HUES48 (cell line): ENCODE data around the gene ARHGAP42.

Source experiments
- H3K27ac ChIP-seq: one replicate; pipeline ENCODE4 v1.7.0; 2013; ENCODE audit warnings: low read depth, low read length, inconsistent platforms
- H3K27me3 ChIP-seq: 2 replicates; pipeline ENCODE4 v1.6.1; 2013; ENCODE audit warnings: mild to moderate bottlenecking, low read length; ENCODE audit not compliant: control insufficient read depth, insufficient read depth
- H3K36me3 ChIP-seq: 2 replicates; pipeline ENCODE4 v1.6.1; 2013; ENCODE audit warnings: low read length; ENCODE audit not compliant: control insufficient read depth, insufficient read depth
- H3K4me1 ChIP-seq: 2 replicates; pipeline ENCODE4 v1.6.1; 2013; ENCODE audit warnings: mild to moderate bottlenecking, low read length; ENCODE audit not compliant: control insufficient read depth, insufficient read depth
- H3K4me3 ChIP-seq: 2 replicates; pipeline ENCODE4 v1.5.1; 2013; ENCODE audit warnings: mild to moderate bottlenecking, low read depth, low read length
- H3K9ac ChIP-seq: 2 replicates; pipeline ENCODE4 v1.6.1; 2013; ENCODE audit warnings: mild to moderate bottlenecking, low read depth, low read length, moderate library complexity
- H3K9me3 ChIP-seq: 2 replicates; pipeline ENCODE4 v1.6.1; 2013; ENCODE audit warnings: low read length; ENCODE audit not compliant: control insufficient read depth, insufficient read depth

ARHGAP42 gene

GRCh38 chr11:100970283-100971164, 283.4 kb downstream of the ARHGAP42 start:
- Histone ChIP-seq H3K4me1 (peaks cover 7% of the 10 kb centered on the region; the same call in 1 of the 2 replicates), H3K9ac (no peak overlapping the region), H3K4me3 (no peak overlapping the region), H3K27ac (peak overlapping the region; percentile 14), H3K9me3 (no peaks in the 10 kb centered on the region), H3K36me3 (peaks cover 22% of the 10 kb centered on the region), H3K27me3 (peaks cover 1% of the 10 kb centered on the region; the same call in 1 of the 2 replicates)

DNA sequence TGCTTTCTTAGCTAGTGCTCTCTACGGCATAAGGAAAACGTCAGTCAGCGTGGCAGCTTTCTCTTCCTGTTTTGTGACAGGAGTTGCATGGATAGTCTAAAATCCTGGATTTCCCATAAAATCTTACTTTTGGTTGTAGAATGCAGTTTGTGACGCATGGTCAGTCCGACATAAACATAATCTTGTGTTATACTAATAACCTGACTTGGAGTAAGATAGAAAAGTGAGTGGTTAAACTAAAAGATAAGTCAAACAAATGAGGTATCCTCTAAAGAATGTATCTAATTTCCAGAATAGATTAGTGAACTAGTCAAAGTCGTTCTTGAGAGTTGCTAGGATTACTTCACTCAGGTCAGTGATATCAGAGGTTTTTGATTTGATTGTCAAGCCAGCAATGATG, 285.0 kb downstream of the ARHGAP42 start:
- Histone ChIP-seq H3K36me3 (peaks cover 32% of the 10 kb centered on the region), H3K9me3 (no peaks in the 10 kb centered on the region), H3K27ac (no peak overlapping the region), H3K4me1 (peaks cover 7% of the 10 kb centered on the region; the same call in 1 of the 2 replicates), H3K9ac (no peak overlapping the region), H3K27me3 (peaks cover 17% of the 10 kb centered on the region), H3K4me3 (no peak overlapping the region)

DNA sequence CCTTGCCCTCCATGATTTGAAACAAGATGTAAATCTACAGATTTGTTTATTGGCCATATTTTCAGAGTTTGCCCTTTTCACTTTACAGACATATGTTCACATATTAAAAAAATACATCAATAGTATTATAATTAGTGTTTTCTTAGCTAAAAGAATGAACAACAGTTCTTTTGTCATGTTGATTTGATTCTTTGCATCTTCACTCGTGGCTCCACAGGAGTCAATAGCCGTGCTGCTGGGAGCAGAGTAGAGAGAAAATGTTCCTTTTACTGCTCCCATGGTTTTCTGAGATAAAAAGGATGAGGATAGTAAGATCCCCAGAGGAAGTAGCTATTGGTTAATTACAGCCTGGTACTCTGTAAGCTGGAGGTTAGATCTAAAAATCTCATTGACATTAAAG, 291.4 kb downstream of the ARHGAP42 start:
- Histone ChIP-seq H3K9me3 (no peaks in the 10 kb centered on the region), H3K4me1 (peaks cover 10% of the 10 kb centered on the region; the same call in 1 of the 2 replicates), H3K4me3 (no peak overlapping the region), H3K27ac (peak overlapping the region; percentile 75), H3K27me3 (peaks cover 46% of the 10 kb centered on the region), H3K9ac (no peak overlapping the region), H3K36me3 (peaks cover 50% of the 10 kb centered on the region)

GRCh38 chr11:100978939-100979338, 291.9 kb downstream of the ARHGAP42 start:
- peaks cover 46% of the 10 kb centered on the region for H3K27me3 ChIP-seq
- H3K9ac ChIP-seq, result no peak overlapping the region
- H3K27ac ChIP-seq, result peak overlapping the region; percentile 75
- H3K36me3 ChIP-seq, result peaks cover 47% of the 10 kb centered on the region
- peaks cover 10% of the 10 kb centered on the region; the same call in 1 of the 2 replicates for H3K4me1 ChIP-seq
- H3K9me3 ChIP-seq, result no peaks in the 10 kb centered on the region
- no peak overlapping the region for H3K4me3 ChIP-seq

DNA sequence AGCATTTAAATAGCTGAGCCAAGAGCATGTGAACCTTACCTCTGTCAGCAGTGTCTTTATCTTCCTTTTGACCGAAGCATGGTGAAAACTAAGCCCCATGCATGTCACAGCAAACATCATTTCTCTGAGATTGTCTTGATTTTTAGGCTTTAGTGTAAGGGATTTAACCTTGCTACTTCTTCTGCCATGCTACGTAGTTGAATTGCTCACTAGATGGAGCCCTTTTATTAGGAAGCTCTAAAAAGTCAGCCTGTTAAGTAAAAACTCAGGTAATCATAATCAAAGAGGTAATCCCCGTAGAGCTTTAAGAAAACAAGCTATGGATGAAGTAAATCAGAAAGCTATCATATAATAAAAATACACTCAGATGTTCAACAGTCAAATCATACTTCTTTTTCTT, 293.1 kb downstream of the ARHGAP42 start:
- Histone ChIP-seq H3K9ac (no peak overlapping the region), H3K27me3 (peaks cover 46% of the 10 kb centered on the region), H3K27ac (no peak overlapping the region), H3K4me1 (peaks cover 10% of the 10 kb centered on the region; the same call in 1 of the 2 replicates), H3K36me3 (peaks cover 37% of the 10 kb centered on the region), H3K4me3 (no peak overlapping the region), H3K9me3 (no peaks in the 10 kb centered on the region)

DNA sequence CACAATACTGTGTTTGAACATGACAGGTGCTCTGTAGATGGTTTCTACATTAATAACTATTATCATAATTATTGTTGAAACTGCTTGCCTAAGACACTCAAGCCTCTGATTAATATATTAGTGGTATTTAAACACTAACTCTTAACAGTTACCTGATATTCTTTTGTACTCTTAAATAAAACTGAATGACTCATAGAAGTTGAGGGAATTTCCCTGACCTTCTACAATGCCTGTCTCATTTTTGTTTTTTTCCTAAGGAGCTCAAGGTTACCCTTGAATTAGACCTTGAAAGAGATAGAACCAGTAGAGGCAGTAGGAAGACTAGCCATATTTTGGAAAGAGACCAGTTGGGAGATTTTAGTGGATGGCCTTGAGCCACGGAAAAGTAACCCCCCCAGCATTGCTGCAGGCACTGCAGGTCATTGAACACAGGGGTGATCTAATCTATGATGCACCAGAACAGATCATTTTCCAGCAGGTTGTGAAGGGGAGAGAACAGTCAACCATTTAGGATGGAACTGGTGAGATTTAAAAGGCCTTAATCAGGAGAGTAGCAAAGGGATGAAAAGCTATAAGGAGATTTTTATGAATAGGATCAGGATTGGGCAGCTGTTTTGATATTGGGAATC, 294.2 kb downstream of the ARHGAP42 start:
- H3K4me3 ChIP-seq, result no peak overlapping the region
- H3K36me3 ChIP-seq, result peaks cover 25% of the 10 kb centered on the region
- peaks cover 36% of the 10 kb centered on the region for H3K27me3 ChIP-seq
- no peaks in the 10 kb centered on the region for H3K9me3 ChIP-seq
- no peak overlapping the region for H3K9ac ChIP-seq
- no peak overlapping the region for H3K27ac ChIP-seq
- H3K4me1 ChIP-seq, result peaks cover 10% of the 10 kb centered on the region; the same call in 1 of the 2 replicates

GRCh38 chr11:100984668-100985067, 297.6 kb downstream of the ARHGAP42 start:
- Histone ChIP-seq H3K36me3 (0 out of 2 replicates have a peak, but pooled peaks cover 2% of the 10 kb centered on the region), H3K4me1 (no peaks in the 10 kb centered on the region), H3K9me3 (no peaks in the 10 kb centered on the region), H3K27me3 (peaks cover 5% of the 10 kb centered on the region), H3K4me3 (no peak overlapping the region), H3K9ac (no peak overlapping the region), H3K27ac (no peak overlapping the region)

- Histone ChIP-seq H3K36me3 (peaks cover 6% of the 10 kb centered on the region; the same call in 1 of the 2 replicates), H3K27me3 (no peaks in the 10 kb centered on the region), H3K27ac (no peak overlapping the region), H3K4me1 (no peaks in the 10 kb centered on the region), H3K9ac (no peak overlapping the region), H3K4me3 (no peak overlapping the region), H3K9me3 (no peaks in the 10 kb centered on the region)
Observed at GRCh38 chr11:100990931-100991330, 303.8 kb downstream of the ARHGAP42 start.

- Histone ChIP-seq H3K9ac (no peak overlapping the region), H3K4me3 (no peak overlapping the region), H3K27me3 (no peaks in the 10 kb centered on the region), H3K27ac (no peak overlapping the region), H3K9me3 (no peaks in the 10 kb centered on the region), H3K36me3 (peaks cover 6% of the 10 kb centered on the region; the same call in 1 of the 2 replicates), H3K4me1 (no peaks in the 10 kb centered on the region)
Observed at GRCh38 chr11:100991541-100991940, 304.5 kb downstream of the ARHGAP42 start.

GRCh38 chr11:100994966-100995365, 307.9 kb downstream of the ARHGAP42 start:
- no peaks in the 10 kb centered on the region for H3K9me3 ChIP-seq
- H3K9ac ChIP-seq, result no peak overlapping the region
- no peaks in the 10 kb centered on the region for H3K4me1 ChIP-seq
- no peak overlapping the region for H3K4me3 ChIP-seq
- no peak overlapping the region for H3K27ac ChIP-seq
- H3K27me3 ChIP-seq, result no peaks in the 10 kb centered on the region
- peaks cover 6% of the 10 kb centered on the region; the same call in 1 of the 2 replicates for H3K36me3 ChIP-seq

- H3K27me3 ChIP-seq, result no peaks in the 10 kb centered on the region
- H3K36me3 ChIP-seq, result no peaks in the 10 kb centered on the region
- no peak overlapping the region for H3K9ac ChIP-seq
- H3K9me3 ChIP-seq, result no peaks in the 10 kb centered on the region
- no peaks in the 10 kb centered on the region for H3K4me1 ChIP-seq
- H3K27ac ChIP-seq, result no peak overlapping the region
- H3K4me3 ChIP-seq, result no peak overlapping the region
Observed at GRCh38 chr11:100999756-101000155, 312.7 kb downstream of the ARHGAP42 start.
